ENCODE measurements around the gene FBXO24.

GRCh38 chr7:100603726-100604027 lies 17.5 kb downstream of the FBXO24 start:
- no peak for TF ChIP-seq CTCF (IDR thresholded peaks at IDR 0.05)
- TF ChIP-seq POLR2A (IDR thresholded peaks at IDR 0.05): no peak

Measured in lower leg skin (tissue), 3 donors.